Endothelial cell of umbilical vein (primary cell): Measurements from ENCODE around the gene KRT83. TPM values are rescaled to one million over a fixed set of nuclear protein-coding genes. Genes with fewer than 3 reads are reported as not detected.

Source experiments
- BruUV-seq: library from RNA; stranded (reverse); fragments of 400-500 nt; replicated peaks from 2 replicates; lab custom pipeline; 2021; lab: Mats Ljungman, UMichigan
- CTCF ChIA-PET: fragments of 300-600, 350-600 bp; sonication (Branson Sonifier 250); formaldehyde crosslinking; loops from one replicate; lab custom pipeline; 2021; ENCODE audit warnings: antibody characterized with exemption, inconsistent platforms; lab: Charles Lee
- POLR2A ChIA-PET: fragments of 300-600, 350-600 bp; sonication (Branson Sonifier 250); formaldehyde crosslinking; loops from one replicate; lab custom pipeline; 2021; ENCODE audit warnings: antibody characterized with exemption, inconsistent platforms; lab: Charles Lee
- DNase-seq: peaks from one replicate; pipeline ENCODE4 v3.0.0-alpha.2; 2011; ENCODE audit warnings: low read depth, low spot score
- FAIRE-seq: peaks from 2 replicates; lab custom pipeline; 2011; peaks lifted over from hg19 to GRCh38; lab: Jason Lieb, UNC
- H2AFZ ChIP-seq: 2 replicates; pipeline ENCODE4 v1.6.0; 2012; ENCODE audit warnings: low read depth, low read length, control low read depth, inconsistent platforms
- H3K27ac ChIP-seq: 2 replicates; pipeline ENCODE4 v1.5.1; 2011; ENCODE audit warnings: low read depth, mild to moderate bottlenecking, control low read depth, low read length, moderate library complexity; ENCODE audit not compliant: insufficient read depth
- H3K27me3 ChIP-seq, 2 experiments: 2 replicates each; pipeline versions ENCODE4 v1.6.0 to v1.6.1; 2011; ENCODE audit warnings: low read length in 2 of 2, mixed read lengths in 1 of 2; ENCODE audit not compliant: control insufficient read depth in 2 of 2, insufficient read depth in 2 of 2
- H3K36me3 ChIP-seq, 2 experiments: 2 replicates in 1 of 2; 3 replicates in 1 of 2; pipeline ENCODE4 v1.5.1; 2011; ENCODE audit warnings: low read length in 2 of 2, mild to moderate bottlenecking in 1 of 2, moderate library complexity in 1 of 2; ENCODE audit not compliant: control insufficient read depth in 2 of 2, insufficient read depth in 2 of 2; ENCODE audit errors: extremely low read depth in 1 of 2
- H3K4me1 ChIP-seq: 3 replicates; pipeline ENCODE4 v1.5.1; 2011; ENCODE audit warnings: mild to moderate bottlenecking, low read length; ENCODE audit not compliant: control insufficient read depth, insufficient read depth; ENCODE audit errors: extremely low read depth
- H3K4me2 ChIP-seq: 2 replicates; pipeline ENCODE4 v1.6.1; 2011; ENCODE audit warnings: low read length, control low read depth, mixed read lengths; ENCODE audit not compliant: insufficient read depth
- H3K4me3 ChIP-seq, 3 experiments: fragments of 200-600 bp in 1 of 3; sonication (generic), shearing (Covaris generic) in 1 of 3; replicated peaks in 1 of 3; 2 replicates each; pipeline ENCODE4 v1.5.1; 2011 to 2016; ENCODE audit warnings: control low read depth in 3 of 3, low read length in 3 of 3, mild to moderate bottlenecking in 2 of 3, inconsistent platforms in 1 of 3, low read depth in 1 of 3, moderate library complexity in 1 of 3; ENCODE audit not compliant: insufficient read depth in 1 of 3
- H3K79me2 ChIP-seq: 2 replicates; pipeline ENCODE4 v1.6.0; 2012; ENCODE audit warnings: low read length, inconsistent platforms; ENCODE audit not compliant: control insufficient read depth, insufficient read depth
- H3K9ac ChIP-seq: replicated peaks from 2 replicates; pipeline ENCODE3; 2011; ENCODE audit warnings: low read length, control low read depth; ENCODE audit not compliant: insufficient read depth; ENCODE audit errors: extremely low read depth
- H3K9me1 ChIP-seq: replicated peaks from 3 replicates; pipeline ENCODE4 v1.6.0; 2011; ENCODE audit warnings: mild to moderate bottlenecking, low read length; ENCODE audit not compliant: control insufficient read depth, insufficient read depth; ENCODE audit errors: extremely low read depth
- H3K9me3 ChIP-seq: replicated peaks from 2 replicates; pipeline ENCODE4 v1.5.1; 2012; ENCODE audit warnings: low read length, inconsistent platforms; ENCODE audit not compliant: control insufficient read depth, insufficient read depth
- H4K20me1 ChIP-seq: replicated peaks from 2 replicates; pipeline ENCODE3; 2011; ENCODE audit warnings: mild to moderate bottlenecking, low read length; ENCODE audit not compliant: control insufficient read depth, insufficient read depth; ENCODE audit errors: extremely low read depth
- EZH2 ChIP-seq: IDR thresholded peaks from 2 replicates; pipeline ENCODE4 v1.6.1; 2012; ENCODE audit warnings: borderline replicate concordance, low read depth, mild to moderate bottlenecking, moderate library complexity, low read length, inconsistent platforms; ENCODE audit not compliant: severe bottlenecking
- FOS ChIP-seq: IDR thresholded peaks from 2 replicates; pipeline ENCODE4 v1.6.1; 2011; ENCODE audit warnings: mild to moderate bottlenecking, low read length, moderate library complexity, borderline replicate concordance; ENCODE audit not compliant: insufficient read depth
- GATA2 ChIP-seq: IDR thresholded peaks from 2 replicates; pipeline ENCODE4 v1.7.0; 2011; ENCODE audit warnings: low read depth, mild to moderate bottlenecking, moderate library complexity, mixed read lengths, low read length; ENCODE audit not compliant: insufficient read length, insufficient read depth
- JUN ChIP-seq: IDR thresholded peaks from 2 replicates; pipeline ENCODE4 v1.6.1; 2011; ENCODE audit warnings: borderline replicate concordance, low read depth; ENCODE audit not compliant: insufficient read length, insufficient read depth
- MYC ChIP-seq: IDR thresholded peaks from one replicate; pipeline ENCODE4 v1.6.1; 2011; ENCODE audit warnings: mild to moderate bottlenecking, low read depth, low read length
- POLR2A ChIP-seq: IDR thresholded peaks from 2 replicates; pipeline ENCODE4 v1.6.1; 2012; ENCODE audit warnings: low read depth, mild to moderate bottlenecking, control low read depth, low read length
- POLR2AphosphoS5 ChIP-seq: IDR thresholded peaks from 2 replicates; pipeline ENCODE4 v1.6.1; 2012; ENCODE audit warnings: low read depth, mild to moderate bottlenecking, control low read depth, low read length, moderate library complexity; ENCODE audit not compliant: insufficient read depth
- dilution Hi-C: fragments of 300-500 bp; cut with MboI; formaldehyde crosslinking; loops from one replicate; pipeline ENCODE4 v1.15.0; 2019; ENCODE audit warnings: low sequenced_read_pairs; ENCODE audit not compliant: extremely low pct_ligation_motif_present
- intact Hi-C: fragments of 100-400 bp; cut with micrococcal nuclease; formaldehyde crosslinking; loops from one replicate; pipeline ENCODE4 v1.10.0; 2022
- polyA plus RNA-seq, 4 experiments: library from polyadenylated mRNA; depleted of rRNA in 3 of 4; stranded (reverse) in 3 of 4; unstranded in 1 of 4; fragments of >200 nt; gene quantifications; 2 replicates each; pipeline versions ENCODE4 v1.2.1 to v1.2.3, GENCODE V29; 2011 to 2012; ENCODE audit warnings: missing spikeins in 1 of 4
- total RNA-seq: library from RNA; stranded (reverse); gene quantifications from 2 replicates; pipeline ENCODE4 v1.2.3, GENCODE V29; 2021
- TF ChIP-seq, protein P1 (sequence below): IDR thresholded peaks from 2 replicates; pipeline ENCODE4 v1.6.1; 2011; ENCODE audit not compliant: insufficient read depth, insufficient read length
- TF ChIP-seq, protein P2 (sequence below), 2 donors: IDR thresholded peaks; 1 replicate in 1 of 2; 2 replicates in 1 of 2; pipeline ENCODE4 v1.5.1; 2011; ENCODE audit warnings: low read length in 2 of 2, mild to moderate bottlenecking in 2 of 2, moderate library complexity in 2 of 2, control low read depth in 1 of 2, inconsistent platforms in 1 of 2, low read depth in 1 of 2; ENCODE audit not compliant: insufficient read depth in 1 of 2; ENCODE audit errors: extremely low read depth in 1 of 2

KRT83 gene
- total and polyA plus RNA-seq, 2 donors (not counting 3 experiments of a cell fraction or from before 2014, with no cell fraction given) = not detected

DNA sequence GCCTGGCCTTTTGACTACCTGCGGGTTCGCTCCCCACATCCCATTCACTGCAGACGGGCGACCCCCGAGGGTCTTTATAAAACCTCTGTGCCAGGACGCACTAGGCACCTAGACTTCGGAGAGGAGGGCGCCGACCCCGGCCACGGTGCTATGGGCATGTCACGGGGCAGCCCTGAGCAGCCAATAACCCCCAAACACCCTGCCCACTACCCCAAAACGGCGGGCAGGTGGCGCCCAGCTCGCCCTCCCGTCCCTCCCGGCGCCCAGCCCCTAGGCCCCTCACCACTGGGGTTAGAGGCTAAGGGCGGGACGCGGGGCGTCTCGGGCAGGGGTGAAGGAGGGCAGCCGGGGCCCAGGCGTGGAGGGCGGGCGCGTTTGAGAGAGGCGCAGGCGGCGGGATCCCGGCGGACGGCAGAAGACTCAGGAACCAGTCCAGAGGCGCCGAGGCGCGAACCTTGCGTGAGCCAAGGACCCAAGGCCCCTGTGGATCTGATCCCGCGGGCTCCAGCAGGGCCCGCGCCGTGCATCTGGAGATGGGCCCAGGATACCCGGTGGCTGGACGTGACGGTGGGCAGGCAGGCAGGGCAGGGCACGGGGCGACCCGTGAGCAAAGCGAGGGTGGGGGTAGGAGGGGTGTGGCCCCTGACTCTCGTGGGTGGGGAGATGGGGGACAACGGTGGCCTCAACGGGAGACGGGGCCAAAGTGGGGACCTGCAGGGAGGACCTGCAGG, 35.0 kb upstream of the KRT83 start:
- Histone ChIP-seq H3K4me2 (no peak overlapping the region), H3K9me1 (no peaks in the 10 kb centered on the region), H3K36me3 (no peaks in the 10 kb centered on the region), H3K9ac (no peak overlapping the region), H3K27ac (no peak overlapping the region), H3K4me1 (no peaks in the 10 kb centered on the region), H3K27me3 (peaks cover 7 to 13% of the 10 kb centered on the region in 2 experiments), H3K4me3 (no peak overlapping the region), H4K20me1 (no peaks in the 10 kb centered on the region), H3K9me3 (no peaks in the 10 kb centered on the region), H2AFZ (no peak overlapping the region), H3K79me2 (no peaks in the 10 kb centered on the region)
- ChIA-PET POLR2A (no interaction called here), CTCF (no interaction called here)
- DNase-seq (no peak), FAIRE-seq (no peak)
- intact Hi-C loops = no loop called here
- TF ChIP-seq FOS (no peak), POLR2AphosphoS5 (no peak), EZH2 (no peak), JUN (no peak), POLR2A (no peak), MYC (no peak), GATA2 (no peak)
- TF ChIP-seq, protein P1, sequence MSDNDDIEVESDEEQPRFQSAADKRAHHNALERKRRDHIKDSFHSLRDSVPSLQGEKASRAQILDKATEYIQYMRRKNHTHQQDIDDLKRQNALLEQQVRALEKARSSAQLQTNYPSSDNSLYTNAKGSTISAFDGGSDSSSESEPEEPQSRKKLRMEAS = no peak
- TF ChIP-seq, protein P2, sequence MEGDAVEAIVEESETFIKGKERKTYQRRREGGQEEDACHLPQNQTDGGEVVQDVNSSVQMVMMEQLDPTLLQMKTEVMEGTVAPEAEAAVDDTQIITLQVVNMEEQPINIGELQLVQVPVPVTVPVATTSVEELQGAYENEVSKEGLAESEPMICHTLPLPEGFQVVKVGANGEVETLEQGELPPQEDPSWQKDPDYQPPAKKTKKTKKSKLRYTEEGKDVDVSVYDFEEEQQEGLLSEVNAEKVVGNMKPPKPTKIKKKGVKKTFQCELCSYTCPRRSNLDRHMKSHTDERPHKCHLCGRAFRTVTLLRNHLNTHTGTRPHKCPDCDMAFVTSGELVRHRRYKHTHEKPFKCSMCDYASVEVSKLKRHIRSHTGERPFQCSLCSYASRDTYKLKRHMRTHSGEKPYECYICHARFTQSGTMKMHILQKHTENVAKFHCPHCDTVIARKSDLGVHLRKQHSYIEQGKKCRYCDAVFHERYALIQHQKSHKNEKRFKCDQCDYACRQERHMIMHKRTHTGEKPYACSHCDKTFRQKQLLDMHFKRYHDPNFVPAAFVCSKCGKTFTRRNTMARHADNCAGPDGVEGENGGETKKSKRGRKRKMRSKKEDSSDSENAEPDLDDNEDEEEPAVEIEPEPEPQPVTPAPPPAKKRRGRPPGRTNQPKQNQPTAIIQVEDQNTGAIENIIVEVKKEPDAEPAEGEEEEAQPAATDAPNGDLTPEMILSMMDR (IDR thresholded peaks at IDR 0.05; ENCODE audit: extremely low read depth in 1 of 2, insufficient read depth in 1 of 2, low read depth in 1 of 2, low read length in 2 of 2) = no peak
- dilution Hi-C loops = no loop called here
- BruUV-seq = no TSS peak
